Lung (tissue), 12 donors: ENCODE results near the gene LHX6. TPM values are rescaled to one million over a fixed set of nuclear protein-coding genes. Genes with fewer than 3 reads are reported as not detected.
A peak's percentile ranks its signal among the peaks of the same experiment; 100 is the strongest.

Experiments
- ATAC-seq: fragments of 200-7000 bp; cut with Tn5 transposase; one replicate; pipeline ENCODE4 v1.9.1; 2020; ENCODE audit warnings: moderate number of reproducible peaks; ENCODE audit not compliant: insufficient read depth, low FRiP score
- DNase-seq, 3 donors: peaks; one replicate each; pipeline ENCODE4 v3.0.0-alpha.2; 2013 to 2017
- H3K27ac ChIP-seq, 2 donors: one replicate each; pipeline ENCODE4 v1.5.1; 2013; ENCODE audit warnings: mild to moderate bottlenecking in 2 of 2, moderate library complexity in 2 of 2, control low read depth in 1 of 2, inconsistent platforms in 1 of 2, low read depth in 1 of 2, low read length in 1 of 2
- H3K27me3 ChIP-seq, 3 donors: one replicate each; pipeline ENCODE4 v1.5.1; 2013; ENCODE audit warnings: low read length in 2 of 3; ENCODE audit not compliant: control insufficient read depth in 3 of 3, insufficient read depth in 3 of 3
- H3K36me3 ChIP-seq, 4 donors: one replicate each; pipeline ENCODE4 v1.5.1; 2013; ENCODE audit warnings: low read length in 4 of 4, mild to moderate bottlenecking in 1 of 4, moderate library complexity in 1 of 4; ENCODE audit not compliant: control insufficient read depth in 4 of 4, insufficient read depth in 4 of 4
- H3K4me1 ChIP-seq, 5 donors: one replicate each; pipeline ENCODE4 v1.5.1; 2013; ENCODE audit warnings: low read length in 5 of 5, mild to moderate bottlenecking in 2 of 5, moderate library complexity in 1 of 5; ENCODE audit not compliant: control insufficient read depth in 5 of 5, insufficient read depth in 5 of 5
- H3K4me3 ChIP-seq: one replicate; pipeline ENCODE4 v1.5.1; 2013; ENCODE audit warnings: mild to moderate bottlenecking, control low read depth, moderate library complexity
- H3K9ac ChIP-seq, 2 donors: one replicate each; pipeline ENCODE4 v1.5.1; 2013; ENCODE audit warnings: low read length in 2 of 2, control low read depth in 1 of 2; ENCODE audit not compliant: insufficient read depth in 1 of 2
- H3K9me3 ChIP-seq, 4 donors: one replicate each; pipeline ENCODE4 v1.5.1; 2013; ENCODE audit warnings: low read length in 3 of 4, mild to moderate bottlenecking in 1 of 4, moderate library complexity in 1 of 4; ENCODE audit not compliant: control insufficient read depth in 4 of 4, insufficient read depth in 3 of 4
- CTCF ChIP-seq: IDR thresholded peaks from 2 replicates; pipeline ENCODE4 v1.5.1; 2012; ENCODE audit warnings: mild to moderate bottlenecking; ENCODE audit errors: control extremely low read depth, extremely low read depth
- WGBS, 2 donors: extraction: QIAGEN DNeasy Blood & Tissue Kit; methylation state at CpG; one replicate each; pipeline ENCODE4 v1.1.7; 2013; 5-methylcytosine and 5-hydroxymethylcytosine counted together
- polyA plus RNA-seq, 2 donors: library from polyadenylated mRNA; stranded (reverse); fragments of 200-250 nt; gene quantifications; one replicate each; pipeline ENCODE4 v1.2.1, GENCODE V29; 2013
- total RNA-seq, 2 donors: library from RNA; depleted of rRNA in 1 of 2; stranded (reverse); fragments of >200 nt in 1 of 2; gene quantifications; one replicate each; pipeline ENCODE4 v1.2.1, GENCODE V29; 2014 to 2021
- donor health status: control.
- donor health status: control.
- donor health status: Bipolar disorder and iron deficiency.
- donor health status: healthy.
- donor health status: DM: yes; HTN: yes; CAD: no.

Gene LHX6
- total and polyA plus RNA-seq, 4 donors, result 3.2 to 11.3 (median 4.3) TPM

GRCh38 chr9:122164286-122164685, 64.5 kb downstream of the LHX6 start:
- no peak for DNase-seq
- peaks cover 0 to 4% (median 0%) of the 10 kb centered on the region in 5 donors for H3K4me1 ChIP-seq
- H3K27me3 ChIP-seq, result no peaks in the 10 kb centered on the region
- no peak for TF ChIP-seq CTCF
- peaks cover 0 to 3% (median 0%) of the 10 kb centered on the region in 4 donors for H3K36me3 ChIP-seq
- H3K9ac ChIP-seq, result no peak overlapping the region
- ATAC-seq, result no peak
- no peak overlapping the region for H3K4me3 ChIP-seq
- 53 to 57% methylated on average over 2 of the region's 2 CpGs for WGBS, 2 donors
- no peak overlapping the region for H3K27ac ChIP-seq
- peaks cover 0 to 6% (median under 1%) of the 10 kb centered on the region in 4 donors for H3K9me3 ChIP-seq

GRCh38 chr9:122162415-122162814, 66.3 kb downstream of the LHX6 start:
- ATAC-seq, result no peak
- Histone ChIP-seq H3K9ac (no peak overlapping the region), H3K9me3 (peaks cover 0 to 6% (median 0%) of the 10 kb centered on the region in 4 donors), H3K27ac (no peak overlapping the region), H3K36me3 (peaks cover 0 to 4% (median 0%) of the 10 kb centered on the region in 4 donors), H3K4me1 (peaks cover 0 to 11% (median 7%) of the 10 kb centered on the region in 5 donors), H3K27me3 (no peaks in the 10 kb centered on the region), H3K4me3 (no peak overlapping the region)
- no peak for TF ChIP-seq CTCF
- no peak for DNase-seq

GRCh38 chr9:122159925-122160246, 68.9 kb downstream of the LHX6 start:
- Histone ChIP-seq H3K9ac (no peak overlapping the region), H3K4me1 (peaks cover 0 to 16% (median 7%) of the 10 kb centered on the region in 5 donors), H3K27me3 (no peaks in the 10 kb centered on the region), H3K9me3 (peaks cover 0 to 6% (median 0%) of the 10 kb centered on the region in 4 donors), H3K36me3 (peaks cover 0 to 4% (median 0%) of the 10 kb centered on the region in 4 donors), H3K27ac (peak overlapping the region in 1 of 2 donors; percentile 24), H3K4me3 (peak overlapping the region; percentile 79)
- ATAC-seq (no peak), DNase-seq (no peak)
- 18 to 29% methylated on average over 6 of the region's 6 CpGs for WGBS, 2 donors
- no peak for TF ChIP-seq CTCF
